ENCODE data around the gene VKORC1L1.

DNA sequence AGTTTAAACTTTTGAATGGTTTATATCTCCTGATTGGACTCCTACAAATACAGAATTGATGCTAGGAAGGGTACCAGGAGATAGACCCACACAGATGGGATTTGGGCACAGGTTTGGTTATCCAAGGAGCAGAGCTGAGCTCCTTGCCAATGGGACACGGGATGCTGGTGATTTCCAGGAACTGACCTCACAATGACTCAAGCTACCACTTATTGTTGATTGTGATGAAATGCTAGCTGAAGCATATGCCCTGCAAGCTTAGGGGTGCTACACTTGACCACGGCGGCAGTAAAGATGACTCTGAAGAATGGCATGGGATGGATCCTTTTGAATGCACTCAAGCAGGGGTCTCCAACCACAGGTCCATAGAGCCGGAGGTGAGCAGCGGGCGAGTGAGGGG, 45.5 kb upstream of the VKORC1L1 start:
- TF ChIP-seq SMAD3 (CRISPR knock-in tag; IDR thresholded peaks at IDR 0.05; ENCODE audit: borderline replicate concordance): no peak
- TF ChIP-seq, protein P1, sequence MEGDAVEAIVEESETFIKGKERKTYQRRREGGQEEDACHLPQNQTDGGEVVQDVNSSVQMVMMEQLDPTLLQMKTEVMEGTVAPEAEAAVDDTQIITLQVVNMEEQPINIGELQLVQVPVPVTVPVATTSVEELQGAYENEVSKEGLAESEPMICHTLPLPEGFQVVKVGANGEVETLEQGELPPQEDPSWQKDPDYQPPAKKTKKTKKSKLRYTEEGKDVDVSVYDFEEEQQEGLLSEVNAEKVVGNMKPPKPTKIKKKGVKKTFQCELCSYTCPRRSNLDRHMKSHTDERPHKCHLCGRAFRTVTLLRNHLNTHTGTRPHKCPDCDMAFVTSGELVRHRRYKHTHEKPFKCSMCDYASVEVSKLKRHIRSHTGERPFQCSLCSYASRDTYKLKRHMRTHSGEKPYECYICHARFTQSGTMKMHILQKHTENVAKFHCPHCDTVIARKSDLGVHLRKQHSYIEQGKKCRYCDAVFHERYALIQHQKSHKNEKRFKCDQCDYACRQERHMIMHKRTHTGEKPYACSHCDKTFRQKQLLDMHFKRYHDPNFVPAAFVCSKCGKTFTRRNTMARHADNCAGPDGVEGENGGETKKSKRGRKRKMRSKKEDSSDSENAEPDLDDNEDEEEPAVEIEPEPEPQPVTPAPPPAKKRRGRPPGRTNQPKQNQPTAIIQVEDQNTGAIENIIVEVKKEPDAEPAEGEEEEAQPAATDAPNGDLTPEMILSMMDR (IDR thresholded peaks at IDR 0.05): no peak
- TF ChIP-seq JUN (CRISPR knock-in tag; IDR thresholded peaks at IDR 0.05): no peak
- TF ChIP-seq TP53 (CRISPR knock-in tag; IDR thresholded peaks at IDR 0.05): no peak
- TF ChIP-seq, protein P2, sequence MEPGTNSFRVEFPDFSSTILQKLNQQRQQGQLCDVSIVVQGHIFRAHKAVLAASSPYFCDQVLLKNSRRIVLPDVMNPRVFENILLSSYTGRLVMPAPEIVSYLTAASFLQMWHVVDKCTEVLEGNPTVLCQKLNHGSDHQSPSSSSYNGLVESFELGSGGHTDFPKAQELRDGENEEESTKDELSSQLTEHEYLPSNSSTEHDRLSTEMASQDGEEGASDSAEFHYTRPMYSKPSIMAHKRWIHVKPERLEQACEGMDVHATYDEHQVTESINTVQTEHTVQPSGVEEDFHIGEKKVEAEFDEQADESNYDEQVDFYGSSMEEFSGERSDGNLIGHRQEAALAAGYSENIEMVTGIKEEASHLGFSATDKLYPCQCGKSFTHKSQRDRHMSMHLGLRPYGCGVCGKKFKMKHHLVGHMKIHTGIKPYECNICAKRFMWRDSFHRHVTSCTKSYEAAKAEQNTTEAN (CRISPR knock-in tag; IDR thresholded peaks at IDR 0.05): no peak
- TF ChIP-seq ZNF423 (CRISPR knock-in tag; IDR thresholded peaks at IDR 0.05): no peak
- TF ChIP-seq, protein P3, sequence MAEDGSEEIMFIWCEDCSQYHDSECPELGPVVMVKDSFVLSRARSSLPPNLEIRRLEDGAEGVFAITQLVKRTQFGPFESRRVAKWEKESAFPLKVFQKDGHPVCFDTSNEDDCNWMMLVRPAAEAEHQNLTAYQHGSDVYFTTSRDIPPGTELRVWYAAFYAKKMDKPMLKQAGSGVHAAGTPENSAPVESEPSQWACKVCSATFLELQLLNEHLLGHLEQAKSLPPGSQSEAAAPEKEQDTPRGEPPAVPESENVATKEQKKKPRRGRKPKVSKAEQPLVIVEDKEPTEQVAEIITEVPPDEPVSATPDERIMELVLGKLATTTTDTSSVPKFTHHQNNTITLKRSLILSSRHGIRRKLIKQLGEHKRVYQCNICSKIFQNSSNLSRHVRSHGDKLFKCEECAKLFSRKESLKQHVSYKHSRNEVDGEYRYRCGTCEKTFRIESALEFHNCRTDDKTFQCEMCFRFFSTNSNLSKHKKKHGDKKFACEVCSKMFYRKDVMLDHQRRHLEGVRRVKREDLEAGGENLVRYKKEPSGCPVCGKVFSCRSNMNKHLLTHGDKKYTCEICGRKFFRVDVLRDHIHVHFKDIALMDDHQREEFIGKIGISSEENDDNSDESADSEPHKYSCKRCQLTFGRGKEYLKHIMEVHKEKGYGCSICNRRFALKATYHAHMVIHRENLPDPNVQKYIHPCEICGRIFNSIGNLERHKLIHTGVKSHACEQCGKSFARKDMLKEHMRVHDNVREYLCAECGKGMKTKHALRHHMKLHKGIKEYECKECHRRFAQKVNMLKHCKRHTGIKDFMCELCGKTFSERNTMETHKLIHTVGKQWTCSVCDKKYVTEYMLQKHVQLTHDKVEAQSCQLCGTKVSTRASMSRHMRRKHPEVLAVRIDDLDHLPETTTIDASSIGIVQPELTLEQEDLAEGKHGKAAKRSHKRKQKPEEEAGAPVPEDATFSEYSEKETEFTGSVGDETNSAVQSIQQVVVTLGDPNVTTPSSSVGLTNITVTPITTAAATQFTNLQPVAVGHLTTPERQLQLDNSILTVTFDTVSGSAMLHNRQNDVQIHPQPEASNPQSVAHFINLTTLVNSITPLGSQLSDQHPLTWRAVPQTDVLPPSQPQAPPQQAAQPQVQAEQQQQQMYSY (CRISPR knock-in tag; IDR thresholded peaks at IDR 0.05): no peak
- TF ChIP-seq, protein P4, sequence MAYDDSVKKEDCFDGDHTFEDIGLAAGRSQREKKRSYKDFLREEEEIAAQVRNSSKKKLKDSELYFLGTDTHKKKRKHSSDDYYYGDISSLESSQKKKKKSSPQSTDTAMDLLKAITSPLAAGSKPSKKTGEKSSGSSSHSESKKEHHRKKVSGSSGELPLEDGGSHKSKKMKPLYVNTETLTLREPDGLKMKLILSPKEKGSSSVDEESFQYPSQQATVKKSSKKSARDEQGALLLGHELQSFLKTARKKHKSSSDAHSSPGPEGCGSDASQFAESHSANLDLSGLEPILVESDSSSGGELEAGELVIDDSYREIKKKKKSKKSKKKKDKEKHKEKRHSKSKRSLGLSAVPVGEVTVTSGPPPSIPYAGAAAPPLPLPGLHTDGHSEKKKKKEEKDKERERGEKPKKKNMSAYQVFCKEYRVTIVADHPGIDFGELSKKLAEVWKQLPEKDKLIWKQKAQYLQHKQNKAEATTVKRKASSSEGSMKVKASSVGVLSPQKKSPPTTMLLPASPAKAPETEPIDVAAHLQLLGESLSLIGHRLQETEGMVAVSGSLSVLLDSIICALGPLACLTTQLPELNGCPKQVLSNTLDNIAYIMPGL (CRISPR knock-in tag; IDR thresholded peaks at IDR 0.05): no peak
- TF ChIP-seq RORB (CRISPR knock-in tag; IDR thresholded peaks at IDR 0.05): no peak

Measured in WTC11 (cell line).